Endothelial cell (in vitro differentiated cells): Measurements from ENCODE around the gene RPGRIP1L. TPM values are rescaled to one million over a fixed set of nuclear protein-coding genes. Genes with fewer than 3 reads are reported as not detected.
"Not testable (repeated sequence)": the region's sequence is repeated elsewhere in the genome, so short reads cannot be mapped to it uniquely, and the experiment has no call there.

Experiments used
- DNase-seq: peaks from one replicate; pipeline ENCODE4 v3.0.0; 2021; ENCODE audit warnings: low spot score
- H3K27ac Mint-ChIP-seq: one replicate; pipeline ENCODE4 v1.8.0; 2021; ENCODE audit warnings: mixed read lengths, inconsistent platforms; ENCODE audit not compliant: unreplicated experiment
- H3K27me3 Mint-ChIP-seq: one replicate; pipeline ENCODE4 v1.8.0; 2021; ENCODE audit warnings: mild to moderate bottlenecking, moderate library complexity, mixed read lengths, inconsistent platforms; ENCODE audit not compliant: unreplicated experiment
- H3K36me3 Mint-ChIP-seq: one replicate; pipeline ENCODE4 v1.8.0; 2021; ENCODE audit warnings: mild to moderate bottlenecking, low read depth, mixed read lengths, inconsistent platforms; ENCODE audit not compliant: unreplicated experiment
- H3K4me1 Mint-ChIP-seq: one replicate; pipeline ENCODE4 v1.8.0; 2021; ENCODE audit warnings: mild to moderate bottlenecking, mixed read lengths, inconsistent platforms; ENCODE audit not compliant: unreplicated experiment
- H3K4me3 Mint-ChIP-seq: one replicate; pipeline ENCODE4 v1.8.0; 2021; ENCODE audit warnings: mild to moderate bottlenecking, mixed read lengths, inconsistent platforms; ENCODE audit not compliant: unreplicated experiment
- H3K9me3 Mint-ChIP-seq: one replicate; pipeline ENCODE4 v1.8.0; 2021; ENCODE audit warnings: mixed read lengths, inconsistent platforms; ENCODE audit not compliant: unreplicated experiment
- total RNA-seq: library from RNA; stranded (reverse); fragmentation: NEBNext Ultra II Directional; extraction: Animal tissue kit (Norgen Biotek cat#: 25700); gene quantifications from one replicate; pipeline ENCODE4 v1.2.1, GENCODE V29; 2021; ENCODE audit not compliant: unreplicated experiment
- TF ChIP-seq, protein P1 (sequence below): fragments of 200-600 bp; sonication (generic); IDR thresholded peaks from one replicate; pipeline ENCODE4 v1.5.0; 2021; ENCODE audit warnings: antibody characterized with exemption; ENCODE audit not compliant: unreplicated experiment

Gene RPGRIP1L
- total RNA-seq, 1 donor from 2014 or later, result 9.0 TPM

DNA sequence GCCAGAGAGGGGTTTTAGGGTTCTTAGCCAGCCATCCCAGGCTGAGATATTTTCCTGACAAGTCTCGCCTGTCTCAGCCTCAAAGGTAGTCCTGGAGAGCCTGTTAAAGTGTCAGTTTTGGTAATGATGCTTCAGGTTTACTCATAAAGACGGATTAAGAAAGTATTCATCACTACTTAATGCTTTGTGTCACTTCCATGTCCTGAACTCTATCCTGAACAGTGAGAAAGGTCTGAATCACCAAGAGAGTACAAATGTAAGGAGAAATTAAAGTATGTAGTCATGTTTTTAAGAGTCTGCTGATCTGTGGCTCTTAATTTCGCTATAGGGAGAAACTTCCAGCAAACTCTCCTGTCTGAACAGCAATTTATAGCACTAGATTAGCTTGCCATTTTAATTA lies 14.0 kb downstream of the RPGRIP1L start:
- TF ChIP-seq, protein P1, sequence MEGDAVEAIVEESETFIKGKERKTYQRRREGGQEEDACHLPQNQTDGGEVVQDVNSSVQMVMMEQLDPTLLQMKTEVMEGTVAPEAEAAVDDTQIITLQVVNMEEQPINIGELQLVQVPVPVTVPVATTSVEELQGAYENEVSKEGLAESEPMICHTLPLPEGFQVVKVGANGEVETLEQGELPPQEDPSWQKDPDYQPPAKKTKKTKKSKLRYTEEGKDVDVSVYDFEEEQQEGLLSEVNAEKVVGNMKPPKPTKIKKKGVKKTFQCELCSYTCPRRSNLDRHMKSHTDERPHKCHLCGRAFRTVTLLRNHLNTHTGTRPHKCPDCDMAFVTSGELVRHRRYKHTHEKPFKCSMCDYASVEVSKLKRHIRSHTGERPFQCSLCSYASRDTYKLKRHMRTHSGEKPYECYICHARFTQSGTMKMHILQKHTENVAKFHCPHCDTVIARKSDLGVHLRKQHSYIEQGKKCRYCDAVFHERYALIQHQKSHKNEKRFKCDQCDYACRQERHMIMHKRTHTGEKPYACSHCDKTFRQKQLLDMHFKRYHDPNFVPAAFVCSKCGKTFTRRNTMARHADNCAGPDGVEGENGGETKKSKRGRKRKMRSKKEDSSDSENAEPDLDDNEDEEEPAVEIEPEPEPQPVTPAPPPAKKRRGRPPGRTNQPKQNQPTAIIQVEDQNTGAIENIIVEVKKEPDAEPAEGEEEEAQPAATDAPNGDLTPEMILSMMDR, result no peak
- Mint-ChIP-seq H3K4me3 (no peak overlapping the region), H3K36me3 (peaks cover 9% of the 10 kb centered on the region), H3K27ac (no peak overlapping the region), H3K27me3 (no peaks in the 10 kb centered on the region), H3K4me1 (no peaks in the 10 kb centered on the region), H3K9me3 (no peaks in the 10 kb centered on the region)
- DNase-seq, result no peak

DNA sequence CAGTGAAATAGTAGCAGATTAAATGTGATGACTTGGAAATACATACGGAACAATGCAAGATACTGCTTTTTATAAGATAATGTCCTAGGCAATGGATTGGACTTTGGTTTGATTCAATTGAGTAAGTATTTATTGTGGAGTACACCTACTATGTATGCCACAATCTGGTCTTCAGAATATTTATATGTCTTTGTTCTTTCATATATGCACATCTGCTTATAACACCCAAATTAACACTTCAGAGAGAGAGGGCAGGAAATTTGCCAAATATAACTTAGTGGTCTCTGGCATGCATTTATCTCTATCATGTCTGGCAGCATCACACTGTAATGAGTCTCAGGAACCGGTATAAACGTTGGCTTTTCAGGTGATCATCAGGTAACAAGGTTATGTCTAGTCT lies 16.9 kb downstream of the RPGRIP1L start:
- H3K9me3 Mint-ChIP-seq, result no peaks in the 10 kb centered on the region
- H3K27me3 Mint-ChIP-seq, result no peaks in the 10 kb centered on the region
- H3K27ac Mint-ChIP-seq, result no peak overlapping the region
- H3K36me3 Mint-ChIP-seq, result peaks cover 9% of the 10 kb centered on the region
- TF ChIP-seq, protein P1, result no peak
- DNase-seq, result no peak
- H3K4me3 Mint-ChIP-seq, result no peak overlapping the region
- no peaks in the 10 kb centered on the region for H3K4me1 Mint-ChIP-seq

- not testable (repeated sequence) for H3K4me1 Mint-ChIP-seq, H3K27ac Mint-ChIP-seq, H3K27me3 Mint-ChIP-seq, H3K36me3 Mint-ChIP-seq, H3K9me3 Mint-ChIP-seq, H3K4me3 Mint-ChIP-seq, DNase-seq
Measured at GRCh38 chr16:53685334-53685733, 18.3 kb downstream of the RPGRIP1L start.

DNA sequence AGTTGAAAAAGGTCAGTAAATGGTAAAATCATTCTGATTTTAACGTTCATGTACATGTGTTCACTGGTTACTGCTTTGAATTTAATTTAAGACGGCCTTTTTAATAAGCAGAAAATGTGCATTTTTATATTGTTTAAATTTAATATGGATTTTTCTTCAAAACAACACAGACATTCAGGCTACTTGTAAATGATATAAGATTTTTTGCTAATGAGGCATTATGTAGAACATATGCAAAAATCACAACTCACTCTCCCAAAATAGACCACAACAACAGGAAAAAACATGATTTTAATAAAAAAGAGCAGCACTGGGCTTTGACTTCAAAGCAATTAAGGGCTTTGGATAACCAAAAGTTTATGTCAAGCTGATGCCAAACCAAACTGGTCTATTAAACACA lies 22.3 kb downstream of the RPGRIP1L start:
- peaks cover 9% of the 10 kb centered on the region for H3K36me3 Mint-ChIP-seq
- TF ChIP-seq, protein P1, result no peak
- H3K9me3 Mint-ChIP-seq, result no peaks in the 10 kb centered on the region
- no peak overlapping the region for H3K4me3 Mint-ChIP-seq
- H3K27ac Mint-ChIP-seq, result no peak overlapping the region
- no peaks in the 10 kb centered on the region for H3K27me3 Mint-ChIP-seq
- H3K4me1 Mint-ChIP-seq, result no peaks in the 10 kb centered on the region
- DNase-seq, result no peak

GRCh38 chr16:53680756-53681155 lies 22.9 kb downstream of the RPGRIP1L start:
- DNase-seq, result no peak
- no peaks in the 10 kb centered on the region for H3K9me3 Mint-ChIP-seq
- no peak overlapping the region for H3K4me3 Mint-ChIP-seq
- no peaks in the 10 kb centered on the region for H3K4me1 Mint-ChIP-seq
- TF ChIP-seq, protein P1, result no peak
- H3K27ac Mint-ChIP-seq, result no peak overlapping the region
- no peaks in the 10 kb centered on the region for H3K27me3 Mint-ChIP-seq
- H3K36me3 Mint-ChIP-seq, result peaks cover 9% of the 10 kb centered on the region
